Activated naive CD4-positive, alpha-beta T cell (primary cell): Measurements from ENCODE around the gene LPCAT1.
"Not testable (repeated sequence)": the region's sequence is repeated elsewhere in the genome, so short reads cannot be mapped to it uniquely, and the experiment has no call there.

Experiments used
- DNase-seq, 4 experiments: peaks; one replicate each; lab custom pipeline; 2025; lab: John Stamatoyannopoulos, UW

Gene LPCAT1

GRCh38 chr5:1442222-1443145 is 81.3 kb downstream of the LPCAT1 start:
- DNase-seq = no peak

- no peak for DNase-seq
These were observed 82.4 kb downstream of the LPCAT1 start for GRCh38 chr5:1441166-1441865.

- no peak for DNase-seq
These were observed 83.7 kb downstream of the LPCAT1 start for GRCh38 chr5:1440098-1440493.

DNA sequence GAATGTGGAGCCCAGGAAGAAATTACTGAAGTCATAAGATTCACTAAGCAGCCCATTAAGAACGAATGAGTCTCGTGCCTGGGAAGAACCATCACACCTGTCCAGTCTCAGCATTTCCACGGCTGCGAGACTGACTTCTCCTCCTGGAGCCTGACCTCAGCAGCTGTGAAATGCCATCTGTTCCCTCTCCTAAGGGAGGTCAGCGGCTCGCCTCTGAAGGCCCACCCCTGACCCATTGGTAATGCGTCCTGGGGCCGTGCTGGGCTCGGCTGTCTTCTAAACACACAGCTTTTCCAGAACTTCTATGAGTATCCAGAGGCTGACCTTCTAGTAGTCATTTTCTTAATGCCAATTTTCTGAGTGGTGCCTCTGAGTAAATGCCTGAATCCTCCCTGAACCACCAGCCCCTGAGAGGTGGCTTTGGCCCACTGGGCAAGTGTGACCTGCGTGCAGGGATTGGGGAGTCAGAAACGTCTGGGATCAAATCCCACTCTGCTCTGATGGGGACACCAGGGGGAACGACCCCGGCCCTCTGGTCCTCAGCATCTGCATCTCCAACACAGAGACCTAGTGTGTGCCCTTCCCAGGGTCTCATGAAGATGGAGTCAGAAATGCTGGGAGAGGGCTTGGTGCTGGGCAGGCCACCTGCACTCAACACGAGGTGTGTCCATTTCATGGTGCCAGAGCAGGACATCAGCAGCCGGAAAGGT is 84.2 kb downstream of the LPCAT1 start:
- no peak for DNase-seq

GRCh38 chr5:1438871-1439270 is 84.9 kb downstream of the LPCAT1 start:
- DNase-seq = no peak

GRCh38 chr5:1437876-1438559 is 85.7 kb downstream of the LPCAT1 start:
- no peak for DNase-seq

DNA sequence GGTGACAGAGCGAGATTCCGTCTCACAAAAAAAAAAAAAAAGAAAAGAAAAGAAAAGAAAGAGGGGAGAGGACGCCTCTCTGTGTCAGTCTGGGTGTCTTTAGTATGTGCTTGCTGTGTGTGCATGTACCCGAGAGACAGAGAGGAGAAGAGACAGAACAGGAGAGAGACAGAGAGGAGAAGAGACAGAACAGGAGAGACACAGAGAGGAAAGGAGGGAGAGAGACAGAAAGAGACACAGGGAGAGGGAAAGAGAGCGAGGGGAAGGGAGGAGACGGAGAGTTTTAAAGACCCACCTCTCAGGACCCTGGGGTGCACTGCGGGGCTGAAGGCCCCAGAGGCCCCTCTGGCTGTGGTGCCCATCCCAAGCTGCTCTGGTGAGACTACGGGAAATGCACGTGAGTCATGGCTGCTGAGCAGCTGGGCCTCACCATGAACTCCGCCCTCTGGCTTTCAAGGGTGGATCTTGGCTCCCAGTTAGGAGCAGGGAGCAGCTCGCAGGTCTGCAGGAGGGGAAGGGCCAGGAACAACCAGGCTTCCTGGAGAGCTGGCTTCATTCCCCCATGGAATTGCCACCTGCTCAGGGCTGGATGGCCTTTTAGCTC is 86.4 kb downstream of the LPCAT1 start:
- DNase-seq = no peak

DNA sequence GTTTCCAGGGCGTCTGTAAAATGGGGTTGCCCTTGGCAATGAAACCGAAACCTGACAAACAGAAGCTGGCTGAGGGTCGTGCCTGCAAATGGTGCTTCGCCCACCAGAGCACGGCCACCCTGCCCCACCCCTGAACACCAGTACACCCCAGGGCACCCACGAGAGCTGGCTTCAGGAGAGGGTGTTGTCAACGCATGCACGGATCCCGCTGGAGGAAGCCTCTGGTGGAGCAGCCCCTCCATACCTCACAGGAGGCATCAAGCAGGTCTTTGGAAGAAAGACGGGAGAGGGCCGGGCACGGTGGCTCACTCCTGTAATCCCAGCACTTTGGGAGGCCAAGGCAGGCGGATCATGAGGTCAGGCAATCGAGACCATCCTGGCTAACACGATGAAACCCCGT is 87.1 kb downstream of the LPCAT1 start:
- DNase-seq = no peak

- DNase-seq = no peak
These were observed 87.7 kb downstream of the LPCAT1 start for GRCh38 chr5:1436036-1436435.

GRCh38 chr5:1435369-1435768 is 88.4 kb downstream of the LPCAT1 start:
- DNase-seq = no peak

DNA sequence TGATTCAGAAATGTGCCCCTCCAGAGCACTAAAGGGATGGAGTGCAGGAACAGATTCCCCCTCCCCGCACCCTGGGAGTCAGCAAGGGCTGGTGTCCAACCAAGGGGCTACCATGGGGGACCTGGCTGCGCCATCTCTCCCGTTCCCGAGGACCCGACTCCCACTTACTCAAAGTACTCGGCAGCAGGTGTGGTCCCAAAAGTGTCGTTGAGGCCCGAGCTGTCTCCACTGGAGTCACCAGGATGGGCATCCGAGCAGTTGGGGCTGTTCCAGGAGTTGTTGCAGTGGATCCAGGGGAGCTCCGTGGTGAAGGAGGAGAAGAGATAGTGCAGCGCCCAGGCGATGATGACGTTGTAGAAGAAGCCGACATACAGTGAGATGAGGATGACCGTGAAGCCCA is 91.5 kb downstream of the LPCAT1 start:
- no peak for DNase-seq

DNA sequence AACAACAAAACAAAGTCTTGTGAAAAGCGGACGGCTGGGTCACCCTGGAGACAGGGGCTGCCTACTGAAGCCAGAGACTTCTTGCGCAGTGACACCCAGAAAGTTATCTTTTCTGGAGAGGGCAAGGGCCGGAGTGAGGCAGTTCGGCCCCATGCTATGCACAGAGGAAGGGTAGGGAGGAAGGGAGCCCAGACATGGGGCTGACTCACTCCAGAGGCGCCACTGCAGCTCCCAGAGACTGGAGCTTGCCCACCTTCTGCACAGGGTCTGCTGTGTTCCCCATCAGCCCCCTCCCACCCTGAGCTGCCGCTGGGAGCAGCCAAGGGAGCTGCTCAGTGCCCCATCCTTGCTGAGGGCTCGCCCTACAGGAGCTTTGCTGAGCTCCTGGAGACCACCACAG is 91.9 kb downstream of the LPCAT1 start:
- no peak for DNase-seq

- DNase-seq = no peak
These were observed 92.5 kb downstream of the LPCAT1 start for GRCh38 chr5:1431021-1431811.

GRCh38 chr5:1430121-1430795 is 93.5 kb downstream of the LPCAT1 start:
- no peak for DNase-seq

GRCh38 chr5:1429496-1429895 is 94.3 kb downstream of the LPCAT1 start:
- no peak for DNase-seq

DNA sequence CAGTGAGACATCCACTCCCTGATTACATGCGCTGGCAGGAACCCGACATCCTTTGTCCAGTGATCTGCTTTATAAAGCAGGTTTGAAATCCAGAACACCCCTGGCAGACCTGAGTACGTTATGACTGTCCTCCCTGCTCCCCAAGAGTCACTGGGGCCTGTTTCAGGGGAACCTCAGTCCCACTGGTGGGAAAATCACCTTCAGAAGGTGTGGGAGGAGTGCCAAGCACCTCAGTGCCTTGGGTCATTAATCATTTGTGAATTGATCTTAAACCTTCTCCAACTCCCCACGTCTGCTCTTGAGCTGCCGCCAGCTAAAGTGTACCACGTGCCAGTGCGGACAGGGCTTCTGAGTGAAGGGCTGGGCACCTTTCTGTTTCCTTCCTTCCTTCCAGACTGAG is 94.7 kb downstream of the LPCAT1 start:
- no peak for DNase-seq

GRCh38 chr5:1428107-1428506 is 95.7 kb downstream of the LPCAT1 start:
- no peak for DNase-seq

GRCh38 chr5:1424716-1425115 is 99.0 kb downstream of the LPCAT1 start:
- DNase-seq = no peak

- no peak for DNase-seq
These were observed 99.7 kb downstream of the LPCAT1 start for GRCh38 chr5:1423901-1424603.

GRCh38 chr5:1422522-1422921 is 101.2 kb downstream of the LPCAT1 start:
- DNase-seq = not testable (repeated sequence)
